NCI-H2171 (cell line): ENCODE data around the gene GSG1L.

Experiments used
- DNase-seq: peaks from one replicate; lab custom pipeline; 2025; lab: John Stamatoyannopoulos, UW

Gene GSG1L

GRCh38 chr16:27789150-27789549, 274.4 kb downstream of the GSG1L start:
- DNase-seq, result no peak

- DNase-seq, result no peak
Observed at GRCh38 chr16:27787665-27788064, 275.8 kb downstream of the GSG1L start.

- no peak for DNase-seq
Observed at GRCh38 chr16:27786923-27787625, 276.4 kb downstream of the GSG1L start.

GRCh38 chr16:27786221-27786922, 277.1 kb downstream of the GSG1L start:
- no peak for DNase-seq

GRCh38 chr16:27785307-27785678, 278.2 kb downstream of the GSG1L start:
- DNase-seq, result no peak

GRCh38 chr16:27784351-27785306, 278.9 kb downstream of the GSG1L start:
- DNase-seq, result no peak

- DNase-seq, result no peak
Observed at GRCh38 chr16:27781981-27782880, 281.3 kb downstream of the GSG1L start.

GRCh38 chr16:27781195-27781524, 282.4 kb downstream of the GSG1L start:
- no peak for DNase-seq

- DNase-seq, result no peak
Observed at GRCh38 chr16:27780468-27781194, 282.9 kb downstream of the GSG1L start.

GRCh38 chr16:27779641-27780164, 283.8 kb downstream of the GSG1L start:
- no peak for DNase-seq

GRCh38 chr16:27778926-27779570, 284.5 kb downstream of the GSG1L start:
- DNase-seq, result no peak

GRCh38 chr16:27778171-27778925, 285.2 kb downstream of the GSG1L start:
- DNase-seq, result no peak

- no peak for DNase-seq
Observed at GRCh38 chr16:27777527-27777926, 286.0 kb downstream of the GSG1L start.

- DNase-seq, result no peak
Observed at GRCh38 chr16:27776556-27777225, 286.8 kb downstream of the GSG1L start.

- no peak for DNase-seq
Observed at GRCh38 chr16:27775254-27775653, 288.3 kb downstream of the GSG1L start.

GRCh38 chr16:27774779-27775178, 288.7 kb downstream of the GSG1L start:
- no peak for DNase-seq

GRCh38 chr16:27773344-27773743, 290.2 kb downstream of the GSG1L start:
- DNase-seq, result no peak

- peak; percentile 81 for DNase-seq
Observed at GRCh38 chr16:27772093-27772825, 291.3 kb downstream of the GSG1L start.
